SU-DHL-6 (cell line): Measurements from ENCODE around the gene ABCC8.

Experiments
- CTCF ChIP-seq: fragments of 200-600 bp; sonication (generic); IDR thresholded peaks from one replicate; pipeline ENCODE4 v1.5.1; 2017; ENCODE audit warnings: antibody characterized with exemption, mild to moderate bottlenecking, low read length, moderate library complexity; ENCODE audit not compliant: insufficient read depth, poor library complexity, severe bottlenecking
- EZH2phosphoT487 ChIP-seq: fragments of 200-600 bp; sonication (generic), shearing (Covaris generic); conservative IDR thresholded peaks from 2 replicates; pipeline ENCODE4 v1.6.1; 2018; ENCODE audit warnings: mild to moderate bottlenecking, antibody characterized with exemption, low read length, moderate library complexity, mixed read lengths

GRCh38 chr11:17408026-17408425, 68.6 kb downstream of the ABCC8 start:
- no peak for TF ChIP-seq CTCF
- TF ChIP-seq EZH2phosphoT487: no peak
